Bronchial epithelial cell (primary cell): ENCODE measurements around the gene EPHA4. TPM values are rescaled to one million over a fixed set of nuclear protein-coding genes. Genes with fewer than 3 reads are reported as not detected.

Experiments
- DNase-seq: peaks from one replicate; pipeline ENCODE4 v3.0.0-alpha.2; 2010; ENCODE audit warnings: low read depth
- FAIRE-seq: peaks from 2 replicates; lab custom pipeline; 2011; peaks lifted over from hg19 to GRCh38; lab: Jason Lieb, UNC
- H3K27me3 ChIP-seq: 2 replicates; pipeline ENCODE4 v1.5.1; 2011; ENCODE audit warnings: low read length; ENCODE audit not compliant: control insufficient read depth, insufficient read depth
- H3K36me3 ChIP-seq: 2 replicates; pipeline ENCODE4 v1.5.1; 2011; ENCODE audit warnings: low read length; ENCODE audit not compliant: control insufficient read depth, insufficient read depth
- H3K4me3 ChIP-seq: 2 replicates; pipeline ENCODE4 v1.5.1; 2011; ENCODE audit warnings: mild to moderate bottlenecking, low read depth, low read length, control low read depth
- total RNA-seq: library from RNA; depleted of rRNA; stranded (reverse); fragments of >200 nt; gene quantifications from 2 replicates; pipeline ENCODE4 v1.2.1, GENCODE V29; 2014
- TF ChIP-seq, protein P1 (sequence below): IDR thresholded peaks from 2 replicates; pipeline ENCODE4 v1.5.1; 2011; ENCODE audit warnings: mild to moderate bottlenecking, moderate library complexity, low read length, control low read depth, inconsistent platforms; ENCODE audit not compliant: insufficient read depth, severe bottlenecking

The EPHA4 gene
- total RNA-seq, 1 donor from 2014 or later, result 6.1 TPM

DNA sequence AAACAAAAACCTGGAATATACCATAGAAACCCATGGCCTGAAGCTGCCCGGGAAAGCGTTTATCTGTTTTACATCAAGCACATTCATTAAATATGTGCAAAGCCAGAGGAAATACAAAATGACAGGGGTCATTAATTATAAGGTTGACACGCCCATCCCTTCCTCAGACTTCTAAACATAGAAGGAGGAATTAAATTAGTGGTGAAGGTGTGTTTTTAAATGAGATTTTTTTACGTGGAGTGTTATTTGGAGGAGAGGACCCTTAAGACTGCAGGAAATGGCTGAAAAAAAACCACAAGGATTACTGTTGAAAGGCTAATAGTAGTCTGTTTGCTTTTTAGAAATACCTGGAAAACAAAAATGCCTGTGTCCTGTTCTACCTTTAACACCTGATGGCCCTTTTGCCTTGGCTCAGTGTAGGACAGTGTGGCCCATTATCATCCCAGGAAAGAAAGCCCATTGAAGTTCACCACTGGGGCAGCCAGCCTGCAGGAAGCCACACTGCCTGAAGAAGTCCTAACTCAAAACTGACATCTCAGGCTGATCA, 123.2 kb downstream of the EPHA4 start:
- H3K36me3 ChIP-seq, result no peaks in the 10 kb centered on the region
- H3K4me3 ChIP-seq, result no peak overlapping the region
- FAIRE-seq (no peak), DNase-seq (no peak)
- no peaks in the 10 kb centered on the region for H3K27me3 ChIP-seq
- TF ChIP-seq, protein P1, sequence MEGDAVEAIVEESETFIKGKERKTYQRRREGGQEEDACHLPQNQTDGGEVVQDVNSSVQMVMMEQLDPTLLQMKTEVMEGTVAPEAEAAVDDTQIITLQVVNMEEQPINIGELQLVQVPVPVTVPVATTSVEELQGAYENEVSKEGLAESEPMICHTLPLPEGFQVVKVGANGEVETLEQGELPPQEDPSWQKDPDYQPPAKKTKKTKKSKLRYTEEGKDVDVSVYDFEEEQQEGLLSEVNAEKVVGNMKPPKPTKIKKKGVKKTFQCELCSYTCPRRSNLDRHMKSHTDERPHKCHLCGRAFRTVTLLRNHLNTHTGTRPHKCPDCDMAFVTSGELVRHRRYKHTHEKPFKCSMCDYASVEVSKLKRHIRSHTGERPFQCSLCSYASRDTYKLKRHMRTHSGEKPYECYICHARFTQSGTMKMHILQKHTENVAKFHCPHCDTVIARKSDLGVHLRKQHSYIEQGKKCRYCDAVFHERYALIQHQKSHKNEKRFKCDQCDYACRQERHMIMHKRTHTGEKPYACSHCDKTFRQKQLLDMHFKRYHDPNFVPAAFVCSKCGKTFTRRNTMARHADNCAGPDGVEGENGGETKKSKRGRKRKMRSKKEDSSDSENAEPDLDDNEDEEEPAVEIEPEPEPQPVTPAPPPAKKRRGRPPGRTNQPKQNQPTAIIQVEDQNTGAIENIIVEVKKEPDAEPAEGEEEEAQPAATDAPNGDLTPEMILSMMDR, result no peak

DNA sequence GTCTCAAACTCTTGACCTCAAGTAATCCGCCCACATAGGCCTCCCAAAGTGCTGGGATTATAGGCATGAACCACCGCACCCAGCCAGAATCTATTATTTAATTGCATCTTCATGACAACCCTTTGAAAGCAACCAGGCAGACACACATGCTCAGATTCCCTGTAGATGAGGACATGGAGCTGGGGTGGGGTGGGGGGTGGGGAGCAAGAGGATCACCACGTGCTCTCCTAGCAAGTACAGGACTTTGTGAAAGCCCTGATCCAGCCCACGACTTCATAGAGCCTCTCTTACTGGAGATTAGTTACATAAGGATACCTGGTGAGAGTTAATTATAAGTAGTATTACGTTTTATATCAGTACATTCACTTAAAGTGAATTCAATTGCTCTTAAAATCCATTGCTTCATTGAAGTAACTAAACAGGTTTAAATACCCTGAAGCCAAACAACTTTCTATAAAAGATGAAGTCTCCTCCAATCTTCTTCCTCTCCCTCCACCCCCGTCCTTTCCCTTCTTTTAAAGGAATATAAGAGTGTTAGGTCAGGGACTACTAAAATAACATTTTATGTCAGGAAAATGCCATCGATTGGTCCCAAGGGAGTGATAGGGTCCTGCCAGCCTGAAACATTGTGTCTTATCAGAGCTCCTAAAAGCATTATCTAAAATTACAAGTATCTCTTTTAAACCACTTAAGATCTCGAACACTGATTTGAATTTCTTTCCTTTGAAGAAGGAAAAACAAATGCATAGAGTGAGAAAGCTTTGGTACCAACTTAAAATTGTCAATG, 123.9 kb downstream of the EPHA4 start:
- FAIRE-seq (no peak), DNase-seq (no peak)
- H3K4me3 ChIP-seq, result no peak overlapping the region
- no peaks in the 10 kb centered on the region for H3K36me3 ChIP-seq
- TF ChIP-seq, protein P1, result no peak
- H3K27me3 ChIP-seq, result no peaks in the 10 kb centered on the region

DNA sequence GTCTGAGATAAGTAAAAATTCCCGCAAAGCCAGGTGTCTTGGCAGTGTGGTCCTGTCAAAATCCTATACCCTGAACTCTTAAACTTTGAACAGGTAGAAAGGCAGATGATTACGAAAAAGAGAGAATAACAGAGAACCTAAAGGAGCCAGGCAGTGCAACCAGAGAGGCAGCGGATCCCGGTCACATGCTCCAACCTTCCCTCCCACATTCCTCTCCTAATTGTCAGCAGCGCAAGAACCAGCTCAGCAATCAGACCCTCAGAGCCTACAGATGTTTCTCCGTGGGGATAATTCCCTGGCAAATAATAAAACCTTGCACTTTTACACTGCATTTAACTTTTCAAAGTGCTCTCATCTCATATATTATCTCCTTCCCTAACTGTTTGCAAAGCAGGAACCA, 124.8 kb downstream of the EPHA4 start:
- FAIRE-seq (peak; percentile 18), DNase-seq (peak; percentile 56)
- TF ChIP-seq, protein P1, result no peak
- Histone ChIP-seq H3K36me3 (no peaks in the 10 kb centered on the region), H3K4me3 (no peak overlapping the region), H3K27me3 (no peaks in the 10 kb centered on the region)

DNA sequence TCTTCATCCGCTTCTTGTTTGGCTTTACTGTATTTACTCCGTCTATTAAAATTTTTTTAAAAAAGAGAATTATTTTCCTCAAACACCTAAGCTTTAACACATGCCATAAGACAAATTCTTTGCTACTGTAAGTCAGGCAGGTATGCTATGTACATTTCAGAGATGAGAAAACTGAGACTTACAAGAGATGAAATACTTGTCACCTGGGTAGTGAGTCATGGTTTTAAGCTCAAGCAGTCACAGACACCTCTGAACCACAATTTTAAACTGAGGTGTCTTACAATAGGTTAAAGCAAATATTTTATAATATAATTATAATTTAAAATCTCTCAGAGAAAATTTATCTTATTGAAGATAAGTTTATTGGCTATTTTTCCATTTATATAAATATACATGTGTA, 126.0 kb downstream of the EPHA4 start:
- no peaks in the 10 kb centered on the region for H3K36me3 ChIP-seq
- DNase-seq (peak; percentile 17), FAIRE-seq (no peak)
- no peaks in the 10 kb centered on the region for H3K27me3 ChIP-seq
- no peak overlapping the region for H3K4me3 ChIP-seq
- TF ChIP-seq, protein P1, result no peak

DNA sequence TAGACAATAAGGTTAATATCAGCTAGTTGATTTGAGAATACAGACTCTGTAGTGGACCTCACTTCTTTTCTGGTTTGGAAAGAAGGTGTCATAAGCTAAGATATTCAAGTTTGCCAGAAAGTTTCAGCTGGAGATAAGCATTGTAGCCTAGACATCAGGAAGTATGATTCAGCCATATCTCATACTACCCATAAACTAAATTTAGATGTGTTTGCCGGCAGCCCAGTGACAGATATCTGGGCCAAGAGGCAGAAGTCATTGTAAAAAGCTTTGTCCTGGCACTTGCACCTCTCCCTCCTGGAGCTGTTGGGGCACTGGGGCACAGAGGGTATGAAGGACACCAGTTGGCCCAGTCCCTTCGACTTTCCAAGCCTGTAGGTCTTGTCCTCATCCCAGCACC, 128.0 kb downstream of the EPHA4 start:
- Histone ChIP-seq H3K4me3 (no peak overlapping the region), H3K36me3 (no peaks in the 10 kb centered on the region), H3K27me3 (no peaks in the 10 kb centered on the region)
- TF ChIP-seq, protein P1, result no peak
- no peak for FAIRE-seq
- peak; percentile 80 for DNase-seq
